Stimulated activated CD8-positive, alpha-beta memory T cell treated with anti-CD3 and anti-CD28 coated beads, Interleukin-4, amount 100 ng/mL, for 24 hours (primary cell): ENCODE data around the gene CTIF.

Experiments
- DNase-seq: peaks from one replicate; pipeline ENCODE4 v3.0.0-alpha.2; 2020; ENCODE audit warnings: low read depth

Gene CTIF

GRCh38 chr18:48753691-48754090 lies 214.9 kb downstream of the CTIF start:
- DNase-seq = no peak

- no peak for DNase-seq
Observed at GRCh38 chr18:48754559-48754958, 215.7 kb downstream of the CTIF start.

GRCh38 chr18:48754993-48755473 lies 216.2 kb downstream of the CTIF start:
- DNase-seq = no peak

GRCh38 chr18:48756511-48757226 lies 217.8 kb downstream of the CTIF start:
- DNase-seq = no peak

GRCh38 chr18:48757367-48757766 lies 218.5 kb downstream of the CTIF start:
- DNase-seq = no peak

- no peak for DNase-seq
Observed at GRCh38 chr18:48757906-48758305, 219.1 kb downstream of the CTIF start.

GRCh38 chr18:48761582-48761981 lies 222.8 kb downstream of the CTIF start:
- no peak for DNase-seq

GRCh38 chr18:48762022-48762421 lies 223.2 kb downstream of the CTIF start:
- no peak for DNase-seq

GRCh38 chr18:48762836-48763718 lies 224.2 kb downstream of the CTIF start:
- DNase-seq = no peak

- no peak for DNase-seq
Observed at GRCh38 chr18:48763719-48764100, 224.9 kb downstream of the CTIF start.

GRCh38 chr18:48765053-48765452 lies 226.2 kb downstream of the CTIF start:
- no peak for DNase-seq

GRCh38 chr18:48766026-48766425 lies 227.2 kb downstream of the CTIF start:
- no peak for DNase-seq

GRCh38 chr18:48766487-48766886 lies 227.7 kb downstream of the CTIF start:
- DNase-seq = no peak

- DNase-seq = no peak
Observed at GRCh38 chr18:48767090-48767690, 228.4 kb downstream of the CTIF start.

- DNase-seq = no peak
Observed at GRCh38 chr18:48769006-48769636, 230.3 kb downstream of the CTIF start.

GRCh38 chr18:48770243-48770642 lies 231.4 kb downstream of the CTIF start:
- DNase-seq = no peak

- no peak for DNase-seq
Observed at GRCh38 chr18:48771641-48772375, 233.0 kb downstream of the CTIF start.

- DNase-seq = no peak
Observed at GRCh38 chr18:48772457-48772856, 233.6 kb downstream of the CTIF start.

- DNase-seq = no peak
Observed at GRCh38 chr18:48773821-48774220, 235.0 kb downstream of the CTIF start.

- DNase-seq = no peak
Observed at GRCh38 chr18:48774941-48775340, 236.1 kb downstream of the CTIF start.

GRCh38 chr18:48775372-48776155 lies 236.7 kb downstream of the CTIF start:
- DNase-seq = no peak
